LNCaP clone FGC (cell line): ENCODE results near the gene TMEM132E.
A peak's percentile ranks its signal among the peaks of the same experiment; 100 is the strongest.

Experiments used
- DNase-seq: peaks from one replicate; pipeline ENCODE4 v3.0.0-alpha.2; 2011; ENCODE audit warnings: low read depth
- H3K4me3 ChIP-seq: 2 replicates; pipeline ENCODE4 v1.5.1; 2011; ENCODE audit warnings: mild to moderate bottlenecking, low read depth, low read length, control low read depth
- TF ChIP-seq, protein P1 (sequence below): IDR thresholded peaks from 2 replicates; pipeline ENCODE4 v1.5.1; 2012; ENCODE audit warnings: mild to moderate bottlenecking; ENCODE audit not compliant: control insufficient read depth, insufficient read depth; ENCODE audit errors: extremely low read depth

The TMEM132E gene

DNA sequence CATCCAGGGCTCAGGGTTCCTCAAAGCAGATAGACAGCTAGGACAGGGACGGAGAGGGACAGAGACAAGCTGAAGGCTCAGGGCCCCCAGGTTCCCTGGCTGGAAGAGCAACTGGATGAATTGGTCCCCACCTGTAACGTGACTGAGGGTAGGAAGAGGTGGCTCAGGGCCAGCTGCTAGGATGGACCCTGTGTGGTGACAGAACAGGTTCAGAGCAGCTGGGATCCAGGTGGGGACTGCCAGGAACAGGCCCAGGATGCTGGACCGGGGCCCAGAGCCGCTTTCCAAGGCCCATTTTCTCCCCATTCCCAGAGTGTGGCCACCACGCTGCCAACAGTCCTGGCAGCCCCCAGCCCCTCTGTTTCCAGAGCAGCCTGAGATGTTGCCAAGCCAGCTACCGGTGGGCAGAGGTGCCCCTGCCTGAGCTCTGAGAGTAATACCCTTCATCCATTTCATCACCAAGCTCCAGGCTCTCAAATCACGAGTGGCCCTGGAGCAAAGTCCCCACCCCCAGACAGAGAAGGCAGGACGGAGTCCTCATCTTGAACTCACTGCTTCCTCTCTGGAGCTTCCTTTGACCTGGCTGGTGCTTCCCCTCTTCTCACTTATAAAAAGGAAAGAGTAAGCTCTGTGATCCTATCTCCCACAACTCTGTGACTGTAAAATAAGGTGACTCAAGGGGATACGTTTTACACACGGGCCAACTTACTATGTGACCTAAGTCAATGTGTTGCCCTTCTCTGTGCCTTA lies 79.6 kb downstream of the TMEM132E start:
- TF ChIP-seq, protein P1, sequence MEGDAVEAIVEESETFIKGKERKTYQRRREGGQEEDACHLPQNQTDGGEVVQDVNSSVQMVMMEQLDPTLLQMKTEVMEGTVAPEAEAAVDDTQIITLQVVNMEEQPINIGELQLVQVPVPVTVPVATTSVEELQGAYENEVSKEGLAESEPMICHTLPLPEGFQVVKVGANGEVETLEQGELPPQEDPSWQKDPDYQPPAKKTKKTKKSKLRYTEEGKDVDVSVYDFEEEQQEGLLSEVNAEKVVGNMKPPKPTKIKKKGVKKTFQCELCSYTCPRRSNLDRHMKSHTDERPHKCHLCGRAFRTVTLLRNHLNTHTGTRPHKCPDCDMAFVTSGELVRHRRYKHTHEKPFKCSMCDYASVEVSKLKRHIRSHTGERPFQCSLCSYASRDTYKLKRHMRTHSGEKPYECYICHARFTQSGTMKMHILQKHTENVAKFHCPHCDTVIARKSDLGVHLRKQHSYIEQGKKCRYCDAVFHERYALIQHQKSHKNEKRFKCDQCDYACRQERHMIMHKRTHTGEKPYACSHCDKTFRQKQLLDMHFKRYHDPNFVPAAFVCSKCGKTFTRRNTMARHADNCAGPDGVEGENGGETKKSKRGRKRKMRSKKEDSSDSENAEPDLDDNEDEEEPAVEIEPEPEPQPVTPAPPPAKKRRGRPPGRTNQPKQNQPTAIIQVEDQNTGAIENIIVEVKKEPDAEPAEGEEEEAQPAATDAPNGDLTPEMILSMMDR, result no peak
- no peak for DNase-seq
- no peak overlapping the region for H3K4me3 ChIP-seq

DNA sequence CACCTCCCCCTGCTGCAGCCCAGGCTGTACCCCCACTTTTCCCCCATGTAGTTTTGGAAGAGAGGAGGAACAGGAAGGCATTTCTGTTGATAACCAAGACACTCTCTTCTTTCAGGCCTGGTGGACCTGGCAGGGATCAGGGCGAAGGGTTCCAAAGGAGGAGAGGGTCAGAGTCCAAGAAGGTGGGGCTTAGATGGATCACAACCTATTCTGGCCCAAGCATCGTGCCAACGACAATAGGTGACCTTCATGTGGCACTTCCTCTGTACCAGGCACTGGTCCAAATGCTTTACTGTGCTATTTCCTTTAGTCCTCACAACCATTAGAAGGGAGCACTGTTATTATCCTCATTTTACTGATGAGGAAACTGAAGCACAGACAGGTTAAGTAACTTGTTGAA lies 84.3 kb downstream of the TMEM132E start:
- peak; percentile 4 for DNase-seq
- no peak overlapping the region for H3K4me3 ChIP-seq
- TF ChIP-seq, protein P1, result no peak

DNA sequence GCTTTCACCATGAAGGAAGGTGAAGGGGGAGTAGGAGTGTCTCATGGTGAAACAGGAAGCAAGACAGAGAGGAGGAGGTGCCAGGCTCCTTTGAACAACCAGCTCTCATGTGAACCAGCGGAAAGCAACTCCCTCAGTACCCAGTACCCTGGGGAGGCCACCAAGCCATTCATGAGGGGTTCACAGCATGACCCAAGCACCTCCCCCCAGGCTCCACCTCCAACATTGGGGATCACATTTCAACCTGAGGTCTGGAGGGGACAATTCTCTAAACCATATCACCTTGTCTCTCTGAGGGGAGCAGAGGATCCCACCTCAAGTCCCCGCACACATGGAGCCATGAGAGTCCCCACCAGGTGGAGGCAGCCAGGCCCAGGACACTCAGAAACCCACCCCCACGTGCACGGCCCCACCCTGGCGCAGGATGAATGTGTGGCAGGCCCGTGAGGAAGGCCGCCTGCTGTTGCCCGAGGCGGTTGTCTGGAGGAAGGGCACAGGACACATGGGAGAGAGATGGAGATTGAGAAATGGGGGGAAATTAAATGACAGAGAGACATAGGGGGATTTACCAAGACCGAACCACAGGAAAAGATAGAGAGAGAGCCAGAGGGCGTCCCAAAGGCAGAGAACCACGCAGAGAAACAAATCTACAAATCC lies 85.9 kb downstream of the TMEM132E start:
- DNase-seq, result no peak
- TF ChIP-seq, protein P1, result no peak
- H3K4me3 ChIP-seq, result no peak overlapping the region

DNA sequence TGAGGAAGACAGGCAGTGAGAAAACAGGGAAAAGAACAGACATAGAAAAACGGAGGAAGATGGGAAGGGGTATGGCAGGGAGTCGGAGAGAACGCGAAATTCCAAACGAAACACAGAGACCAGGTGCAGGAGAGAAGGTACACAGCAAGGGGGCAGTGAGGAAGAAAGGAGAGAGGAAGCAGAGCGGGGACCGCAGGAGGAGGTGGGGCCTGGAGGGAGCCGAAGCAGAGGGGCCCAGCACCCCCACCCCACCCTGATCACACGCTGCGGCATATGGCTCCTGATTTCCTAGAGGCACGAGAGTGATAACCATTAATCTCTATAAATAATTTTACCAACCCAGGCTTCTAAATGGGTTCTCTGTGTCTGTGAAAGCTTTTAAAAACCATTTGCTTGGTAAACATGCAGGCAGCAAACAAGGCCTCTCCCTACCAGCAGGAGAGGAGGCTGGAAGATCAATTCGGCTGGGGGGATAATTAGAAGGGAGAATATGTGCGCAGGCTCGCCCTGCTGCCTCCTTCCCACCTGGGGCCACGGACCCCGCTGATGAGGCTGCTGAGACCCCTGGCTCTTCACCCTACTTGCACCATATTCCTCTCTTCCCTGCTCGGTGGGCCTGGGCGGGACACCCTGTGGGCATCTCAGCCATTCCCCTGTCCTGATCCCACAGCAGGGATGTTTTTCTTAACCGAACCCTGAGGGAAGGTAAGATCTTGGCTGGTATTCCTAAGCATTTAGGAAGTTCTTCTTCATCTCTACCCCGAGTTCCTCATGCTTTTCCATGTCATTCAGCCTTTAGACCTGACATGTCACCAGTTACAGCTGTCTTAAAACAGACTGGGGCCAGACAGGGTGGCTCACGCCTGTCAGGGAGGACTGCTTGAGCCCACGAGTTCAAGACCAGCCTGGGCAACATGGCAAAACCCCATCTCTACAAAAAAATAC lies 86.7 kb downstream of the TMEM132E start:
- TF ChIP-seq, protein P1, result no peak
- no peak for DNase-seq
- H3K4me3 ChIP-seq, result no peak overlapping the region

DNA sequence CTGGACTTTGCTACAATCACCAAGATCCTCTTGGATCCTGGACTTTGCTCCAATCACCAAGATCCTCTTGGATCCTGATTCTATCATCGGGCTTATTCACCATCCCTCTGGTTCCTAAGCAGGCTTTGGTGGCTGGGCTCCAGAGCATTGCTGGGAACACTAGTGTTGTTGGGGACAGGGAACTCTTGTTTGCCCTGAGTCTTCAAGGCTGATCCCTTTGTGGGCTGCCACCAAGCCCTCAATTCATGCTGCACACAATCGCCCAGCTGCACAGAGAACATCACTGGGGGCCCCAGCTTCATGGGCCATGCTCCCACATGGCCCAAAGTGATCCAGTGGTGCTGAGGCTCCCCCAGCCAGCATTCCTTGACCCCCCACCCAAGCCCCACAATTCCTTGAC lies 88.3 kb downstream of the TMEM132E start:
- TF ChIP-seq, protein P1, result no peak
- no peak for DNase-seq
- no peak overlapping the region for H3K4me3 ChIP-seq

DNA sequence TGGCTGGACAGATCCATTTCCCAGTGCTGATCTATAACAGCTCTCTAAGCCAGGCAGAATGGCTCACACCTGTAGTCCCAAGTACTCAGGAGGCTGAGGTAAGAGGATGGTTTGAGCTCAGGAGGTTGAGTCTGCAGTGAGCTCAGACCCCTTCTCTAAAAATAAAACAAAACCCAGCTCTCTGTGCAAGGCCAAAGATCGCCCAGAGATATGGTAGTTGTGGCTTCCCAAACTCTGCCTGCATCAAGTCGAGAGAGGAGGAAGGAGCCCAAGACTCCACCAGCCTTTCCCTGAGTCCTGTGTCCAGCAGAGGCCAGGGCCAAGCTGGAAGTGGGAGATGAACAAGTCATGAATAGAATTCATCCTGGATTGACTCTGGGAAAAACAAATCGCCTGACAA lies 88.8 kb downstream of the TMEM132E start:
- TF ChIP-seq, protein P1, result no peak
- no peak overlapping the region for H3K4me3 ChIP-seq
- no peak for DNase-seq
